SK-N-SH (cell line): ENCODE measurements around the gene MSH5.

Experiments
- CTCF ChIP-seq: fragments of 200-600 bp; sonication (generic); IDR thresholded peaks from 2 replicates; pipeline ENCODE4 v1.6.1; 2017; ENCODE audit warnings: antibody characterized with exemption, mild to moderate bottlenecking, moderate library complexity
- RAD21 ChIP-seq: IDR thresholded peaks from 2 replicates; pipeline ENCODE4 v1.6.1; 2012; ENCODE audit warnings: mild to moderate bottlenecking, low read length

DNA sequence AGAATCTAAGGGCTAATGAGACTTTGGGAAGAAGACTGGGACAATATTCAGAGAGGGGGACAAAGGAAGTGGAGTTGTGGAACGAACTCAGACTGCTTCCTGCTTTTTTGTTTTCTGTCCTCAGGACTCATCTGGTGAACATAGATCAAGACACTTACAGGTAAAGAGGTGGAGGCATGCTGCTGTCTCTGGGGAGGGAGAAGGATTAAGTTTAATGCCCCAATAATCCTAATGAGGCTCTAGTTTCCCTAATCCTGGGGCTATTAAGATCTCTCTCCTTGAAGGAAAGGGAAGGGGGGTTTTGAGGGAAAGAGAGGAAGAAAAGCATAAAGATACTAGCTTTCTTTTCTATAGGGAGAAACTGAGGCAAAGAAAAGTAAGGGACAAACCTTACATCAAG is 4.6 kb downstream of the MSH5 start:
- TF ChIP-seq CTCF (no peak), RAD21 (no peak)
